GM23248 (cell line): ENCODE results near the gene USP6NL. TPM values are rescaled to one million over a fixed set of nuclear protein-coding genes. Genes with fewer than 3 reads are reported as not detected.

Source experiments
- DNase-seq: peaks from one replicate; pipeline ENCODE4 v3.0.0-alpha.2; 2015
- H2AFZ ChIP-seq: fragments of 200-600 bp; sonication (generic); 2 replicates; pipeline ENCODE4 v1.6.1; 2016; ENCODE audit warnings: antibody characterized with exemption
- H3F3A ChIP-seq: fragments of 200-600 bp; sonication (generic); 2 replicates; pipeline ENCODE4 v1.6.1; 2016; ENCODE audit warnings: mild to moderate bottlenecking, antibody characterized with exemption, mixed run types; ENCODE audit not compliant: insufficient read depth
- H3K27ac ChIP-seq: fragments of 200-600 bp; sonication (generic); 2 replicates; pipeline ENCODE4 v1.5.1; 2016; ENCODE audit warnings: mild to moderate bottlenecking
- H3K27me3 ChIP-seq: fragments of 200-600 bp; sonication (generic); replicated peaks from 2 replicates; pipeline ENCODE4 v1.6.1; 2016; ENCODE audit warnings: mild to moderate bottlenecking; ENCODE audit not compliant: insufficient read depth
- H3K36me3 ChIP-seq: fragments of 200-600 bp; sonication (generic); 2 replicates; pipeline ENCODE4 v1.6.1; 2016; ENCODE audit warnings: low read depth, mild to moderate bottlenecking
- H3K4me1 ChIP-seq: fragments of 200-600 bp; sonication (generic); 2 replicates; pipeline ENCODE4 v1.6.1; 2016; ENCODE audit warnings: mild to moderate bottlenecking; ENCODE audit not compliant: insufficient read depth
- H3K4me2 ChIP-seq: fragments of 200-600 bp; sonication (generic); one replicate; pipeline ENCODE4 v1.6.1; 2016; ENCODE audit warnings: mild to moderate bottlenecking; ENCODE audit not compliant: unreplicated experiment
- H3K4me3 ChIP-seq: fragments of 200-600 bp; sonication (generic); 2 replicates; pipeline ENCODE4 v1.5.1; 2016; ENCODE audit warnings: mild to moderate bottlenecking
- H3K79me2 ChIP-seq: fragments of 200-600 bp; sonication (generic); 2 replicates; pipeline ENCODE4 v1.6.1; 2016; ENCODE audit warnings: mild to moderate bottlenecking; ENCODE audit not compliant: insufficient read depth
- H3K9ac ChIP-seq: fragments of 200-600 bp; sonication (generic); 2 replicates; pipeline ENCODE4 v1.6.1; 2016; ENCODE audit warnings: mild to moderate bottlenecking
- H3K9me2 ChIP-seq: fragments of 200-600 bp; sonication (generic); 2 replicates; pipeline ENCODE4 v1.6.1; 2016; ENCODE audit warnings: mixed run types, mild to moderate bottlenecking, moderate library complexity; ENCODE audit not compliant: insufficient read depth
- H3K9me3 ChIP-seq: fragments of 200-600 bp; sonication (generic); one replicate; pipeline ENCODE4 v1.6.1; 2017; ENCODE audit warnings: low read depth
- H4K20me1 ChIP-seq: fragments of 200-600 bp; sonication (generic); 2 replicates; pipeline ENCODE4 v1.6.0; 2016; ENCODE audit not compliant: insufficient read depth
- EZH2 ChIP-seq: fragments of 200-600 bp; sonication (generic); IDR thresholded peaks from 2 replicates; pipeline ENCODE4 v1.6.1; 2018; ENCODE audit warnings: antibody characterized with exemption, mild to moderate bottlenecking; ENCODE audit not compliant: insufficient read depth, poor library complexity, severe bottlenecking
- EZH2phosphoT487 ChIP-seq: fragments of 200-600 bp; sonication (generic); IDR thresholded peaks from 2 replicates; pipeline ENCODE4 v1.6.1; 2018; ENCODE audit warnings: antibody characterized with exemption, moderate library complexity, mild to moderate bottlenecking, low read depth; ENCODE audit not compliant: insufficient read depth
- WGBS, 2 experiments: methylation state at CpG; one replicate each; pipeline ENCODE4 v1.1.6; 2015 to 2017; ENCODE audit warnings: low lambda C conversion rate in 2 of 2, low coverage in 1 of 2; ENCODE audit errors: missing lambda C conversion rate in 2 of 2; 5-methylcytosine and 5-hydroxymethylcytosine counted together
- in situ Hi-C: fragments of 300-500 bp; cut with MboI; formaldehyde crosslinking; loops from 2 replicates; pipeline ENCODE4 v1.15.0; 2020
- polyA plus RNA-seq: library from polyadenylated mRNA; unstranded; fragments of >200 nt; fragmentation: Nextera tagmentation; extraction: Ambion mirVana; gene quantifications from 2 replicates; pipeline ENCODE4 v1.2.1, GENCODE V29; 2016
- total RNA-seq: library from RNA; depleted of rRNA; stranded (reverse); fragments of >200 nt; shearing (Covaris generic); gene quantifications from 2 replicates; pipeline ENCODE4 v1.2.3, GENCODE V29; 2014

Gene USP6NL
- total and polyA plus RNA-seq, 2 experiments from 2014 or later = 4.4 to 9.2 TPM

- no peak for DNase-seq
- in situ Hi-C loops = no loop called here
- H3K9ac ChIP-seq = no peak overlapping the region
- no peak overlapping the region for H3K27ac ChIP-seq
- no peaks in the 10 kb centered on the region for H3F3A ChIP-seq
- 0 out of 2 replicates have a peak, but pooled peaks cover 11% of the 10 kb centered on the region for H3K36me3 ChIP-seq
- H4K20me1 ChIP-seq = no peaks in the 10 kb centered on the region
- no peak overlapping the region for H2AFZ ChIP-seq
- H3K9me2 ChIP-seq = no peaks in the 10 kb centered on the region
- no peak overlapping the region for H3K4me2 ChIP-seq
- no peaks in the 10 kb centered on the region for H3K27me3 ChIP-seq
- 92 to 98% methylated on average over 2 of the region's 2 CpGs for WGBS, 2 experiments
- H3K9me3 ChIP-seq = no peaks in the 10 kb centered on the region
- no peak overlapping the region for H3K4me3 ChIP-seq
- H3K79me2 ChIP-seq = no peaks in the 10 kb centered on the region
- TF ChIP-seq EZH2phosphoT487 (no peak), EZH2 (no peak)
- H3K4me1 ChIP-seq = no peaks in the 10 kb centered on the region
Observed at GRCh38 chr10:11489591-11489990, 121.9 kb downstream of the USP6NL start.

- in situ Hi-C loops = no loop called here
Observed at GRCh38 chr10:11488126-11488525, 123.3 kb downstream of the USP6NL start.

GRCh38 chr10:11483201-11484148, 128.0 kb downstream of the USP6NL start:
- TF ChIP-seq EZH2phosphoT487 = no peak
- no peak for TF ChIP-seq EZH2
- no peaks in the 10 kb centered on the region for H3K4me1 ChIP-seq

More at GRCh38 chr10:11488126-11488525, 123.3 kb downstream of the USP6NL start:
- Histone ChIP-seq H3K4me1 (no peaks in the 10 kb centered on the region), H3F3A (no peaks in the 10 kb centered on the region), H3K9me3 (no peaks in the 10 kb centered on the region), H3K9me2 (no peaks in the 10 kb centered on the region), H3K27me3 (no peaks in the 10 kb centered on the region), H3K27ac (no peak overlapping the region), H3K4me3 (no peak overlapping the region), H3K36me3 (0 out of 2 replicates have a peak, but pooled peaks cover 13% of the 10 kb centered on the region), H3K79me2 (no peaks in the 10 kb centered on the region), H3K4me2 (no peak overlapping the region), H3K9ac (no peak overlapping the region), H2AFZ (no peak overlapping the region), H4K20me1 (no peaks in the 10 kb centered on the region)
- DNase-seq = no peak
- WGBS, 2 experiments = 85 to 86% methylated on average over 4 of the region's 4 CpGs
- TF ChIP-seq EZH2 = no peak
- TF ChIP-seq EZH2phosphoT487 = no peak

GRCh38 chr10:11482306-11482705, 129.1 kb downstream of the USP6NL start:
- Histone ChIP-seq H2AFZ (no peak overlapping the region), H3K27me3 (no peaks in the 10 kb centered on the region), H3K4me1 (no peaks in the 10 kb centered on the region), H3K9ac (no peak overlapping the region), H3K4me2 (no peak overlapping the region), H3K79me2 (no peaks in the 10 kb centered on the region), H3K36me3 (0 out of 2 replicates have a peak, but pooled peaks cover 7% of the 10 kb centered on the region), H3F3A (no peaks in the 10 kb centered on the region), H3K9me3 (no peaks in the 10 kb centered on the region), H3K9me2 (no peaks in the 10 kb centered on the region), H3K4me3 (no peak overlapping the region), H4K20me1 (no peaks in the 10 kb centered on the region), H3K27ac (no peak overlapping the region)
- no peak for TF ChIP-seq EZH2phosphoT487
- TF ChIP-seq EZH2 = no peak
- in situ Hi-C loops = no loop called here
- no peak for DNase-seq

More at GRCh38 chr10:11483201-11484148, 128.0 kb downstream of the USP6NL start:
- Histone ChIP-seq H3K4me3 (no peak overlapping the region), H3K4me2 (no peak overlapping the region), H3K79me2 (no peaks in the 10 kb centered on the region), H3K27me3 (no peaks in the 10 kb centered on the region), H3F3A (no peaks in the 10 kb centered on the region), H3K9me2 (no peaks in the 10 kb centered on the region), H3K9ac (no peak overlapping the region), H2AFZ (no peak overlapping the region), H3K36me3 (0 out of 2 replicates have a peak, but pooled peaks cover 7% of the 10 kb centered on the region), H3K27ac (no peak overlapping the region), H3K9me3 (no peaks in the 10 kb centered on the region), H4K20me1 (no peaks in the 10 kb centered on the region)
- DNase-seq = no peak
- in situ Hi-C loops = no loop called here
- WGBS, 2 experiments = 95 to 96% methylated on average over 3 to 6 of the region's 6 CpGs
